PC-3 (cell line): Measurements from ENCODE around the gene TMOD4. TPM values are rescaled to one million over a fixed set of nuclear protein-coding genes. Genes with fewer than 3 reads are reported as not detected.

ENCODE experiments used
- ATAC-seq: fragments of 200-7000 bp; cut with Tn5 transposase; 2 replicates; pipeline ENCODE4 v1.9.1; 2020; ENCODE audit warnings: mild to moderate bottlenecking, moderate library complexity
- BruUV-seq: library from RNA; stranded (reverse); fragments of 400-500 nt; replicated peaks from 2 replicates; lab custom pipeline; 2021; lab: Mats Ljungman, UMichigan
- CTCF ChIA-PET: fragments of 300-600 bp; sonication (Branson Sonifier 250); formaldehyde crosslinking; loops from one replicate; lab custom pipeline; 2022; ENCODE audit warnings: antibody characterized with exemption; lab: Charles Lee
- POLR2A ChIA-PET: fragments of 300-600 bp; sonication (Branson Sonifier 250); formaldehyde crosslinking; loops from one replicate; lab custom pipeline; 2022; ENCODE audit warnings: antibody characterized with exemption; ENCODE audit not compliant: unreplicated experiment; lab: Charles Lee
- DNase-seq: peaks from one replicate; pipeline ENCODE4 v3.0.0-alpha.2; 2015
- H2AFZ ChIP-seq: fragments of 300-600 bp; sonication (generic); 2 replicates; pipeline ENCODE4 v1.6.0; 2016; ENCODE audit warnings: antibody characterized with exemption, low read length
- H3F3A ChIP-seq: fragments of 300-600 bp; sonication (generic); one replicate; pipeline ENCODE4 v1.6.0; 2017; ENCODE audit warnings: antibody characterized with exemption, low read length, control low read depth, mild to moderate bottlenecking; ENCODE audit not compliant: unreplicated experiment
- H3K27ac ChIP-seq: fragments of 300-600 bp; sonication (generic); 2 replicates; pipeline ENCODE4 v1.5.1; 2016; ENCODE audit warnings: mild to moderate bottlenecking, low read length
- H3K27me3 ChIP-seq: fragments of 300-600 bp; sonication (generic); 2 replicates; pipeline ENCODE4 v1.6.1; 2016; ENCODE audit warnings: low read length, mixed read lengths
- H3K36me3 ChIP-seq: fragments of 300-600 bp; sonication (generic); 2 replicates; pipeline ENCODE4 v1.6.1; 2016; ENCODE audit warnings: low read depth, mixed run types, low read length, mixed read lengths
- H3K4me1 ChIP-seq: fragments of 300-600 bp; sonication (generic); 2 replicates; pipeline ENCODE4 v1.5.1; 2016; ENCODE audit warnings: low read length; ENCODE audit not compliant: insufficient read depth
- H3K4me2 ChIP-seq: fragments of 300-600 bp; sonication (generic); 2 replicates; pipeline ENCODE4 v1.6.0; 2016; ENCODE audit warnings: low read length
- H3K4me3 ChIP-seq: fragments of 300-600 bp; sonication (generic); 2 replicates; pipeline ENCODE4 v1.5.1; 2016; ENCODE audit warnings: mild to moderate bottlenecking, low read length, mixed read lengths
- H3K79me2 ChIP-seq: fragments of 300-600 bp; sonication (generic); 2 replicates; pipeline ENCODE4 v1.6.1; 2017; ENCODE audit warnings: low read length, mixed read lengths
- H3K9ac ChIP-seq: fragments of 300-600 bp; sonication (generic); 2 replicates; pipeline ENCODE4 v1.6.0; 2016; ENCODE audit warnings: mild to moderate bottlenecking, low read length
- H3K9me2 ChIP-seq: fragments of 300-600 bp; sonication (generic); replicated peaks from 2 replicates; pipeline ENCODE4 v1.6.1; 2016; ENCODE audit warnings: mixed run types, low read length, mixed read lengths
- H3K9me3 ChIP-seq: fragments of 300-600 bp; sonication (generic); 2 replicates; pipeline ENCODE4 v1.6.1; 2016; ENCODE audit warnings: low read length, mixed read lengths
- H4K20me1 ChIP-seq: fragments of 300-600 bp; sonication (generic); 2 replicates; pipeline ENCODE4 v1.6.1; 2016; ENCODE audit warnings: low read length, mixed read lengths
- EZH2 ChIP-seq: fragments of 300-600 bp; sonication (generic); IDR thresholded peaks from one replicate; pipeline ENCODE4 v1.6.1; 2017; ENCODE audit warnings: antibody characterized with exemption, mild to moderate bottlenecking, low read length; ENCODE audit not compliant: unreplicated experiment
- EZH2phosphoT487 ChIP-seq: fragments of 300-600 bp; sonication (generic); IDR thresholded peaks from 2 replicates; pipeline ENCODE4 v1.6.1; 2018; ENCODE audit warnings: mild to moderate bottlenecking, antibody characterized with exemption, low read length, borderline replicate concordance
- intact Hi-C: fragments of 100-400 bp; cut with micrococcal nuclease; formaldehyde crosslinking; loops from 2 replicates; pipeline ENCODE4 v1.9.0; 2023
- total RNA-seq: library from RNA; depleted of rRNA; stranded (reverse); fragments of >200 nt; gene quantifications from 2 replicates; pipeline ENCODE4 v1.2.3, GENCODE V29; 2014; rRNA removed
- TF ChIP-seq, protein P1 (sequence below): fragments of 300-600 bp; sonication (generic); conservative IDR thresholded peaks from 2 replicates; pipeline ENCODE4 v1.5.1; 2017; ENCODE audit warnings: antibody characterized with exemption, low read depth, mild to moderate bottlenecking, low read length

TMOD4 gene
- total RNA-seq, 1 experiment from 2014 or later = 2.7 TPM

DNA sequence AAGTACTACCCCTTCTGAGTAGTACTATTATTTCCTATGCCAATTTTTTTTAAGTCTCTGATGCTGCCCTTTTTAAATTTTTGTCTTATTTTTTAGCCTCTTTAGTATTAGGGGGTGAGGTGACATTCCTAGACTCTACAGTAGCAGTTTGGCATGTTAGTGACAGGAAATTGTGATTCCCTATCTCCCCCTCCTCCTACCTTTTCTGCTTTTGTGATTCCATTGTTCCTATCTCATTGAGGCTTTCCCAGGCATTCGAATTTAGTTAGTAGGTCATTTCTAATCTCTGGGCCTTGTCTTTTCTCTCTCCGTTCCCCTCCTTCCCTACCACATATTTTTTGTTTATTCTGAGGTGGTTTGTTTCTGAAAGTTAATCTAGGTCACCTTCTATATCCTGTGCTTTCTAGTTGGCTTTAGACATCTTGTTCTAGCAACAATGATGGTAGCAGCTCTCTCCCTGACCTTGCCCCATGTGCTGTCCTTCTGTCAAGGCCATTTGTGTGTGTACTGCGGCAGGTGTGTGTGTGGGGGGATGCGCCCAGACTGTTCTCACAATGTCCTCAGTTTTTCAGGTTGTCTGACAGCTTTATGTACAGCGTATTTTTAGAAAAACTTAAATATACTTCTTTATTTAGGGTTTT is 50.9 kb downstream of the TMOD4 start:
- CTCF ChIA-PET = no interaction called here
- H3K4me1 ChIP-seq = no peaks in the 10 kb centered on the region

More for the DNA sequence above, 50.9 kb downstream of the TMOD4 start:
- no peaks in the 10 kb centered on the region for H3K79me2 ChIP-seq
- H3K36me3 ChIP-seq = no peaks in the 10 kb centered on the region
- no peak for ATAC-seq
- no peak overlapping the region for H3K4me3 ChIP-seq
- TF ChIP-seq, protein P1, sequence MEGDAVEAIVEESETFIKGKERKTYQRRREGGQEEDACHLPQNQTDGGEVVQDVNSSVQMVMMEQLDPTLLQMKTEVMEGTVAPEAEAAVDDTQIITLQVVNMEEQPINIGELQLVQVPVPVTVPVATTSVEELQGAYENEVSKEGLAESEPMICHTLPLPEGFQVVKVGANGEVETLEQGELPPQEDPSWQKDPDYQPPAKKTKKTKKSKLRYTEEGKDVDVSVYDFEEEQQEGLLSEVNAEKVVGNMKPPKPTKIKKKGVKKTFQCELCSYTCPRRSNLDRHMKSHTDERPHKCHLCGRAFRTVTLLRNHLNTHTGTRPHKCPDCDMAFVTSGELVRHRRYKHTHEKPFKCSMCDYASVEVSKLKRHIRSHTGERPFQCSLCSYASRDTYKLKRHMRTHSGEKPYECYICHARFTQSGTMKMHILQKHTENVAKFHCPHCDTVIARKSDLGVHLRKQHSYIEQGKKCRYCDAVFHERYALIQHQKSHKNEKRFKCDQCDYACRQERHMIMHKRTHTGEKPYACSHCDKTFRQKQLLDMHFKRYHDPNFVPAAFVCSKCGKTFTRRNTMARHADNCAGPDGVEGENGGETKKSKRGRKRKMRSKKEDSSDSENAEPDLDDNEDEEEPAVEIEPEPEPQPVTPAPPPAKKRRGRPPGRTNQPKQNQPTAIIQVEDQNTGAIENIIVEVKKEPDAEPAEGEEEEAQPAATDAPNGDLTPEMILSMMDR = no peak
- TF ChIP-seq EZH2phosphoT487 (no peak), EZH2 (no peak)
- H4K20me1 ChIP-seq = no peaks in the 10 kb centered on the region
- no peak overlapping the region for H3K4me2 ChIP-seq
- no peak overlapping the region for H3K9ac ChIP-seq
- no peak for DNase-seq
- no peaks in the 10 kb centered on the region for H3F3A ChIP-seq
- no peak overlapping the region for H2AFZ ChIP-seq
- H3K9me3 ChIP-seq = no peaks in the 10 kb centered on the region
- no TSS peak for BruUV-seq
- H3K27me3 ChIP-seq = no peaks in the 10 kb centered on the region
- POLR2A ChIA-PET = no interaction called here
- intact Hi-C loops = no loop called here
- H3K27ac ChIP-seq = no peak overlapping the region
- H3K9me2 ChIP-seq = no peaks in the 10 kb centered on the region

Other genes with a start within 250 kb of the TMOD4 start
- 35.4 and 42.4 TPM in 2 replicates for gene SETDB1, start 249.6 kb downstream of the TMOD4 start, total RNA-seq
- gene CERS2, start 201.1 kb downstream of the TMOD4 start, total RNA-seq = 176 TPM in 2 replicates
- gene ANXA9, start 193.7 kb downstream of the TMOD4 start, total RNA-seq = 0.18 and 0.75 TPM in 2 replicates
- gene MINDY1, start 169.1 kb downstream of the TMOD4 start, total RNA-seq = 6.3 and 7.8 TPM in 2 replicates
- gene PRUNE1, start 167.5 kb downstream of the TMOD4 start, total RNA-seq = 19.4 and 20.3 TPM in 2 replicates
- 0.51 and 2.4 TPM in 2 replicates for gene BNIPL, start 139.4 kb downstream of the TMOD4 start, total RNA-seq
- gene C1orf56, start 128.2 kb downstream of the TMOD4 start, total RNA-seq = 2.8 and 3.8 TPM in 2 replicates
- 60.8 and 61.4 TPM in 2 replicates for gene CDC42SE1, start 116.4 kb downstream of the TMOD4 start, total RNA-seq
- gene MLLT11, start 115.6 kb downstream of the TMOD4 start, total RNA-seq = 12.3 and 14.1 TPM in 2 replicates
- gene GABPB2, start 105.2 kb downstream of the TMOD4 start, total RNA-seq = 6.4 and 6.9 TPM in 2 replicates
- gene SEMA6C, start 29.4 kb downstream of the TMOD4 start, total RNA-seq = 2.0 and 2.8 TPM in 2 replicates
- gene TNFAIP8L2, start 19.3 kb downstream of the TMOD4 start, total RNA-seq = not detected in 2 replicates
- gene LYSMD1, start 10.1 kb downstream of the TMOD4 start, total RNA-seq = 6.3 and 7.5 TPM in 2 replicates
- 80.3 and 82.4 TPM in 2 replicates for gene SCNM1, start 9.8 kb downstream of the TMOD4 start, total RNA-seq
- 75.1 and 94.7 TPM in 2 replicates for gene VPS72, start 14.2 kb upstream of the TMOD4 start, total RNA-seq
- 63.3 and 78.3 TPM in 2 replicates for gene PIP5K1A, start 22.6 kb upstream of the TMOD4 start, total RNA-seq
- 404 and 469 TPM in 2 replicates for gene PSMD4, start 78.8 kb upstream of the TMOD4 start, total RNA-seq
- 24.6 and 30.3 TPM in 2 replicates for gene ZNF687, start 106.3 kb upstream of the TMOD4 start, total RNA-seq
- gene PI4KB, start 151.4 kb upstream of the TMOD4 start, total RNA-seq = 75.6 and 99.5 TPM in 2 replicates
- 34.1 and 41.0 TPM in 2 replicates for gene RFX5, start 171.3 kb upstream of the TMOD4 start, total RNA-seq
- 29.8 and 73.5 TPM in 2 replicates for gene SELENBP1, start 196.7 kb upstream of the TMOD4 start, total RNA-seq
- 734 and 818 TPM in 2 replicates for gene PSMB4, start 223.6 kb upstream of the TMOD4 start, total RNA-seq